ENCODE data around the gene LEMD2.

The LEMD2 gene

GRCh38 chr6:33729059-33729458, 59.9 kb downstream of the LEMD2 start:
- Histone ChIP-seq H3K9ac (ENCODE audit: low read length) (no peak overlapping the region), H2AFZ (ENCODE audit: low read length) (no peak overlapping the region), H4K20me1 (ENCODE audit: insufficient read depth, low read length) (no peaks in the 10 kb centered on the region), H3K9me3 (ENCODE audit: low read length) (no peaks in the 10 kb centered on the region), H3K79me2 (ENCODE audit: insufficient read depth, low read length) (no peaks in the 10 kb centered on the region), H3K4me3 (ENCODE audit: low read depth, low read length, poor library complexity, severe bottlenecking) (no peak overlapping the region), H3K4me1 (ENCODE audit: insufficient read depth, low read length, severe bottlenecking) (no peaks in the 10 kb centered on the region), H3K36me3 (ENCODE audit: insufficient read depth, low read length) (no peaks in the 10 kb centered on the region), H3K4me2 (ENCODE audit: low read length) (no peak overlapping the region), H3K9me2 (ENCODE audit: low read depth, low read length) (no peaks in the 10 kb centered on the region), H3K27ac (ENCODE audit: low read depth, low read length, poor library complexity, severe bottlenecking) (no peak overlapping the region), H3K27me3 (ENCODE audit: insufficient read depth, low read length) (peaks cover 12% of the 10 kb centered on the region; the same call in 1 of the 2 replicates), H3F3A (ENCODE audit: insufficient read depth, low read length) (no peaks in the 10 kb centered on the region)
- TF ChIP-seq, protein P1, sequence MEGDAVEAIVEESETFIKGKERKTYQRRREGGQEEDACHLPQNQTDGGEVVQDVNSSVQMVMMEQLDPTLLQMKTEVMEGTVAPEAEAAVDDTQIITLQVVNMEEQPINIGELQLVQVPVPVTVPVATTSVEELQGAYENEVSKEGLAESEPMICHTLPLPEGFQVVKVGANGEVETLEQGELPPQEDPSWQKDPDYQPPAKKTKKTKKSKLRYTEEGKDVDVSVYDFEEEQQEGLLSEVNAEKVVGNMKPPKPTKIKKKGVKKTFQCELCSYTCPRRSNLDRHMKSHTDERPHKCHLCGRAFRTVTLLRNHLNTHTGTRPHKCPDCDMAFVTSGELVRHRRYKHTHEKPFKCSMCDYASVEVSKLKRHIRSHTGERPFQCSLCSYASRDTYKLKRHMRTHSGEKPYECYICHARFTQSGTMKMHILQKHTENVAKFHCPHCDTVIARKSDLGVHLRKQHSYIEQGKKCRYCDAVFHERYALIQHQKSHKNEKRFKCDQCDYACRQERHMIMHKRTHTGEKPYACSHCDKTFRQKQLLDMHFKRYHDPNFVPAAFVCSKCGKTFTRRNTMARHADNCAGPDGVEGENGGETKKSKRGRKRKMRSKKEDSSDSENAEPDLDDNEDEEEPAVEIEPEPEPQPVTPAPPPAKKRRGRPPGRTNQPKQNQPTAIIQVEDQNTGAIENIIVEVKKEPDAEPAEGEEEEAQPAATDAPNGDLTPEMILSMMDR (IDR thresholded peaks at IDR 0.05; ENCODE audit: low read length) = no peak
- no peak for TF ChIP-seq EZH2 (IDR thresholded peaks at IDR 0.05; ENCODE audit: borderline replicate concordance, low read length)

DNA sequence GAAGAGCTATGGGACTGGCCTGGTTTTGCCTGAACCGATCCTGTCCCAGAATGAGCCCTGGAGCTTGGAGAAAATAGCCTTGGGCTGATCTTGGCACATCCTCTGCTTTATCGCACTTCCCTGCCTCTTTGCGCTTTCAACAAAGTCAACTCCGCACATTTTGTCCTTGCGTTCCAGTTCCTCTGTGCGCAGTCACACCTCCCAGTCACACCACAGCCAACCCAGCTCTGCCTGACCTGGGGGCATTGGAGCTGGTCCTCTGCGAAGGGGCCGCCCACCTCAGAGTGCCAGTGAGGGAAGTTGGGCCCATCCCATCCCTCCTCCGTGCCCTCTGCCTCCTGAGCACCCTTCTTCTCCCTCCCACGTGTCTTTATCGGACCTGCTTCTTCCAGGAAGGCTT, 60.5 kb downstream of the LEMD2 start:
- Histone ChIP-seq H3K9me2 (ENCODE audit: low read depth, low read length) (no peaks in the 10 kb centered on the region), H3K9me3 (ENCODE audit: low read length) (no peaks in the 10 kb centered on the region), H3K27ac (ENCODE audit: low read depth, low read length, poor library complexity, severe bottlenecking) (no peak overlapping the region), H3K4me3 (ENCODE audit: low read depth, low read length, poor library complexity, severe bottlenecking) (no peak overlapping the region), H3K9ac (ENCODE audit: low read length) (no peak overlapping the region), H3K27me3 (ENCODE audit: insufficient read depth, low read length) (peaks cover 10% of the 10 kb centered on the region; the same call in 1 of the 2 replicates), H3K36me3 (ENCODE audit: insufficient read depth, low read length) (no peaks in the 10 kb centered on the region), H3F3A (ENCODE audit: insufficient read depth, low read length) (no peaks in the 10 kb centered on the region), H3K4me2 (ENCODE audit: low read length) (no peak overlapping the region), H4K20me1 (ENCODE audit: insufficient read depth, low read length) (no peaks in the 10 kb centered on the region), H3K4me1 (ENCODE audit: insufficient read depth, low read length, severe bottlenecking) (no peaks in the 10 kb centered on the region), H3K79me2 (ENCODE audit: insufficient read depth, low read length) (no peaks in the 10 kb centered on the region), H2AFZ (ENCODE audit: low read length) (no peak overlapping the region)
- no peak for TF ChIP-seq EZH2 (IDR thresholded peaks at IDR 0.05; ENCODE audit: borderline replicate concordance, low read length)
- TF ChIP-seq, protein P1 (IDR thresholded peaks at IDR 0.05; ENCODE audit: low read length) = no peak

GRCh38 chr6:33727932-33728331, 61.0 kb downstream of the LEMD2 start:
- H4K20me1 ChIP-seq (ENCODE audit: insufficient read depth, low read length) = no peaks in the 10 kb centered on the region
- H3K27ac ChIP-seq (ENCODE audit: low read depth, low read length, poor library complexity, severe bottlenecking) = no peak overlapping the region
- no peaks in the 10 kb centered on the region for H3K9me3 ChIP-seq (ENCODE audit: low read length)
- H3K27me3 ChIP-seq (ENCODE audit: insufficient read depth, low read length) = peaks cover 8% of the 10 kb centered on the region; the same call in 1 of the 2 replicates
- no peaks in the 10 kb centered on the region for H3K36me3 ChIP-seq (ENCODE audit: insufficient read depth, low read length)
- H3K9me2 ChIP-seq (ENCODE audit: low read depth, low read length) = no peaks in the 10 kb centered on the region
- no peak overlapping the region for H3K4me3 ChIP-seq (ENCODE audit: low read depth, low read length, poor library complexity, severe bottlenecking)
- H2AFZ ChIP-seq (ENCODE audit: low read length) = no peak overlapping the region
- H3K9ac ChIP-seq (ENCODE audit: low read length) = no peak overlapping the region
- no peaks in the 10 kb centered on the region for H3K4me1 ChIP-seq (ENCODE audit: insufficient read depth, low read length, severe bottlenecking)
- H3K79me2 ChIP-seq (ENCODE audit: insufficient read depth, low read length) = no peaks in the 10 kb centered on the region
- no peaks in the 10 kb centered on the region for H3F3A ChIP-seq (ENCODE audit: insufficient read depth, low read length)
- no peak for TF ChIP-seq EZH2 (IDR thresholded peaks at IDR 0.05; ENCODE audit: borderline replicate concordance, low read length)
- TF ChIP-seq, protein P1 (IDR thresholded peaks at IDR 0.05; ENCODE audit: low read length) = no peak
- no peak overlapping the region for H3K4me2 ChIP-seq (ENCODE audit: low read length)

Data from OCI-LY1 (cell line).